Stimulated activated CD4-positive, alpha-beta T cell treated with anti-CD3 and anti-CD28 coated beads, TNF-alpha, amount 100 ng/mL, for 48 hours (primary cell): ENCODE measurements around the gene IRX5.

ENCODE experiments used
- DNase-seq, 3 donors: peaks; one replicate each; pipeline ENCODE4 v3.0.0-alpha.2; 2020; ENCODE audit warnings: low read depth in 3 of 3

The IRX5 gene

GRCh38 chr16:54930005-54930868 lies at the start of gene IRX5:
TSS of gene IRX5 (plus strand) at chr16:54930865. CDS start at chr16:54931199, 334 bp downstream.
- no peak for DNase-seq

DNA sequence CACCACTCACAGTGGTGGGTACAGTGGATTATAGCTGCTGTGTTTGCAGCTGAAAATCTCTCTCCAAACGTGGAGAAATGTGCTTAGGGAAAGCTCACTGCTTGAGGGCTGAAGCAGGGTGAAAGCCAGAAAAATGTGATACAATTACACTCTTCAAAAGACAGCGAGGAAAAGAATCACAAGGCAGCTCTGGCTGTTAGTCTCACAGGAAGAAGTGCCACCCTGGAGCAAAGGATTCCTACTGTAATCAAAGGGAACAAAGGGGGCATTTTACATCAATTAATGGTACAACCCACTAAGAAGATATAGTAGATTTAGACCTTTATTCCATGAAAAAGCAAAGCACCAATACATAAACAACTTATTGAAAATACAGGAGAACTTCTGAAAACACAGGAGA lies 48.1 kb upstream of the IRX5 start:
- no peak for DNase-seq

GRCh38 chr16:54883358-54883757 lies 47.3 kb upstream of the IRX5 start:
- no peak for DNase-seq

DNA sequence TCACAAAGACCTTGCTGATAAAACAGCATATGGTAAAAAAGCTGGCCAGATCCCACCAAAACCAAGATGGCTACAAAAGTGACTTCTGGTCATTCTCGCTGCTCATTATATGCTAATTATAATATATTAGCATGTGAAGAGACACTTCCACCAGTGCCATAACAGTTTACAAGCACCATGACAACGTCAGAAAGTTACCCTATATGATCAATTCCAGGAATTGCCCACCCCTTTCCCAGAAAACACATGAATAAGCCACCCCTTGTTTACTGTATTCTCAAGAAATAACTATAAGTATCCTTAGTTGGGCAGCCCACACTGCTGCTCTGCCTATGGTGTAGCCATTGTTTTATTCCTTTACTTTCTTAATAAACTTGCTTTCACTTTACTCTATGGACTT lies 44.6 kb upstream of the IRX5 start:
- DNase-seq: no peak

DNA sequence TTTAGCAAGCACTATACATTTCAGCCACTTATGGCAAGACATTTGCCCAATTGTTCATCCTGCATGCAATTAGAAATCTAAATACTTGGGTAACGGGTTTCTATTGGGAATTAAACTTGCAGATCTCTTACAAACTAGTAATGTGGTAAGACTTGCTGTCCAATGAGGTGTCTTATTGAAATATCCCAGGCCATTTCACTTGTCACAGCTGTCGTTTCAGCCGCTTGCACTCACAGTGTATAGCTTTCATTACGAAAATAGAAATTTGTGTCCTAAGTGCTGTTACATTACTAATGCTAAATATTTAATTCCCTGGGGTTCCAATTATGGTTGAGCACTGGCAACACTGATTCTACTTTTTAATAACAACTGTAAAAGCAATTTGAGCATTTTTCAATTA lies 40.3 kb upstream of the IRX5 start:
- DNase-seq: no peak

GRCh38 chr16:54891346-54891745 lies 39.3 kb upstream of the IRX5 start:
- DNase-seq: no peak

- no peak for DNase-seq
These were observed 37.7 kb upstream of the IRX5 start for GRCh38 chr16:54892981-54893380.

GRCh38 chr16:54897930-54898329 lies 32.7 kb upstream of the IRX5 start:
- DNase-seq: no peak

DNA sequence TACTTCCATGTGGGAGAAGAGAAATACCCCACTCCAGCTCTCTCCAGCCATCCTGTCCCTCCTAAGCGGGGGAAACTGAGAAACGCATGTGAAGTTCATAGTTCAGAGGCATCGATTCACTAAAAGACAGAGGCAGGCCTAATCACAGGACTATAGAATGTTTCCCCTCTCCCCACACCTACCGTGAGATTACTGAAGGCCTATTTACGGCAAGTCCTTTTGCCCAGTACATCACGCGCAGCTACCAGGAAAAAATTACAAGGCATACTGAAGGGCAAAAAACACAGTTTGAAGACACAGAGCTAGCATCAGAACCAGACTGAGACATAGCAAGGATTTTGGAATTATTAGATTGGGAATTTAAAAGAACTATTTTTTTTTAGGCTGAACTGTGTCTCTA lies 29.1 kb upstream of the IRX5 start:
- no peak for DNase-seq

DNA sequence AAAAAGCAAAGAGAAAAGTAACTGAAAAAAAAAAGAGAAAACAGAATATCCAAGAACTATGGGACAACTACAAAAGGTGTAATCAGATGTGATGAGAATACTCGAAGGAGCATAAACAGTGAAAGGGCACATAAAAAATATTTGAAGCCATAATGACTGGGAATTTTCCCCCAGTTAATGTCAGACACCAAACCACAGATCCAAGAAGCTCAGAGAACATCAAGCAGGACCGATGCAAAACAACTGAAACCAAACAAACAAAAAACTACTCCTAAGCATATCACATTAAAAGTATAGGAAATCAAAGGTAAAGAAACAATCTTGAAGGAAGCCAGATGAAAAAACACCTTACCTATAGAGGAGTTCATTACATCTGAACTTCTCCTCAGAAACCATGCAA lies 27.6 kb upstream of the IRX5 start:
- DNase-seq: no peak

DNA sequence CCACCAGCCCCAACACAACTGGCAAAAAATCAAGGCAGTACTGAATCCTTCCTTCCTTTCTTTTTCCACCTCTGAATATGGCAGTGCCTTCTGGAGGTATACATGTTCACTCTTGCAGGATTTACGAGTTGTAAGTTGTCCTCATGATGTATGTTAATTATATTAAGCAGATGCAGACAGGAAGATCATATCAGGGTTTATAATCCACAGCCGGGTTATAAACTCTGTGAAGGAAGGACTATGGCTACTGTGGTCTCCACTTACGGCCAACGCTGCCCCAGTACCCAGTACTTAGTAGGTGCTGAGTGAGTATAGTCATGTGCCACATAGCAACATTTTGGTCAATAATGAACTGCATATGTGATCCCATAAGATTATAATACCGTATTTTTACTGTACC lies 19.6 kb upstream of the IRX5 start:
- no peak for DNase-seq

GRCh38 chr16:54912720-54913119 lies 17.9 kb upstream of the IRX5 start:
- no peak for DNase-seq

DNA sequence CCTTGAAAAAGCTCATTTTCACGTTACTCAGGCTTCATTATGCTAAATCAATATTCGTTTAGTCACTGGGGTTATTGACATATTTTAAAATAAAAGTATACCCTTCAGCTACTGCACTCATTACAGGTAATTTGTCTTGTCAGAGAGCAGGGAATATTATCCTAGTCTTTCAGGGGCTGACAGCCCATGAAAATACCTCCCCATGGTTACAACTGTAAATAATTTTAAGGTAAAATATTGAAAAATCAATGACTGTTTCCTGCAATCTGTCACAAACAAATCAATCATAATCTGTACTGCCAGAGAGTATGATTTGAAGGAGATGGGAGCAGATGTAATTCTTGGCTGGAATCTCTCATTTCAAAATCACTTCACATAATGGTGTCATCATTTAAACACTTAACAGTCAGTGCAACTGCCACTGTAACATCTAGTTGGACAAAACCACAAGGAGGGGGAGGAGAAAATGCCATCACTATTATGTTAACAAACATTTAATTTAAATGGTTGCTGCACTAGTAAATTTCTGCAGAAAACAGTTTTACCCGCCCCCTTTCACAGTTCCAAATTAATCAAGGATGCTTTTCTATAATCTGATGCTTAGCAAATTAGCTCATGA lies 9.3 kb upstream of the IRX5 start:
- DNase-seq: no peak

DNA sequence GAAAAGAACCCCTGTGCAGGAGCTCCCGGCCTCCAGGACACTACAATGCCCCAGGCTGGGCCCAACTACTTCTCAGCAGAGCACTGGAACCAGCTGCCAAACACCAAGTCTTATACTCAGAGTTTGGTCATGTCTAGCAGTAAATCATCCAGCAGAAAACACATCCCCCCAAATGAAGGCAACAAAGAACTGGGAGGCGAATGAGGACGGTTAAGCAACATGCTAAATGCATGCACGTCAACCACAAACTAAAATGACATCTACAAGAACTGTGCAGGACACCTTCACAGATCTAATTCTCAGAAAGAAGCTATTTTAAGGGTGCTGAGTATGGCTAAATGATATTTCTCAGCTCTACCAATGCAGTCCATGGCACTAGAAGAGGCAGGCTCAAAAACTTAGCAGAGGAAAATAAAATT lies 7.6 kb upstream of the IRX5 start:
- DNase-seq: no peak

GRCh38 chr16:54923988-54924387 lies 6.7 kb upstream of the IRX5 start:
- no peak for DNase-seq

DNA sequence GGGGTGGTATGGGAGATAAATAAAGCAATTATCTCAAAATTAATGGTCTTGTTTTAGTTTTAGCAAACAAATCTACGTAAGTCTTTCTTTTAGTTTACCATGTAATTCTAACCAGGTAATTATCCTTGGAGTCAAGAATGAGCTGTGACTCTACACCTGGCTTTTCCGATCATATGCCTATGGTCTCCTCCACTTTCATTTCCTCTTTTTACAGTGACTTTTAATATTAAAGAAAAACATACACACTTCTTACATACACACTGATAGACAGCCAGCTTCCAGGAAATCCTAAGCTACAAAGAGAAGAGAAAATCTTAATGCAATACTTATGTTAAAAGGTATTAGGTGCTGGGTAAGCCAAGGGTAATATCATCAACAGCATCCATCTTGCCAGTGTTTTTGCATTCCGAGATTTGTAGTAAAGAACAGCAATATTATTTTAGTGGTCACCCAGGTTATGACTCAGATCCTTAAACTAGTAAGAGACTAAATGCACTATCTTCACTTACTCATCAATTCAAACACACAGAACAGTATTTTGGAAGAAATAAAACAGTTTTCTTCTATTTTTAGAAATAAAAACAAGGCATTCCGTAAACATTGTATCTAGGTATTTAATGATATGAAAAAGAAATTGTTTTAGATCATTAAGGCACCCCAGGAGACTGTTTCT lies 4.4 kb upstream of the IRX5 start:
- DNase-seq: no peak

DNA sequence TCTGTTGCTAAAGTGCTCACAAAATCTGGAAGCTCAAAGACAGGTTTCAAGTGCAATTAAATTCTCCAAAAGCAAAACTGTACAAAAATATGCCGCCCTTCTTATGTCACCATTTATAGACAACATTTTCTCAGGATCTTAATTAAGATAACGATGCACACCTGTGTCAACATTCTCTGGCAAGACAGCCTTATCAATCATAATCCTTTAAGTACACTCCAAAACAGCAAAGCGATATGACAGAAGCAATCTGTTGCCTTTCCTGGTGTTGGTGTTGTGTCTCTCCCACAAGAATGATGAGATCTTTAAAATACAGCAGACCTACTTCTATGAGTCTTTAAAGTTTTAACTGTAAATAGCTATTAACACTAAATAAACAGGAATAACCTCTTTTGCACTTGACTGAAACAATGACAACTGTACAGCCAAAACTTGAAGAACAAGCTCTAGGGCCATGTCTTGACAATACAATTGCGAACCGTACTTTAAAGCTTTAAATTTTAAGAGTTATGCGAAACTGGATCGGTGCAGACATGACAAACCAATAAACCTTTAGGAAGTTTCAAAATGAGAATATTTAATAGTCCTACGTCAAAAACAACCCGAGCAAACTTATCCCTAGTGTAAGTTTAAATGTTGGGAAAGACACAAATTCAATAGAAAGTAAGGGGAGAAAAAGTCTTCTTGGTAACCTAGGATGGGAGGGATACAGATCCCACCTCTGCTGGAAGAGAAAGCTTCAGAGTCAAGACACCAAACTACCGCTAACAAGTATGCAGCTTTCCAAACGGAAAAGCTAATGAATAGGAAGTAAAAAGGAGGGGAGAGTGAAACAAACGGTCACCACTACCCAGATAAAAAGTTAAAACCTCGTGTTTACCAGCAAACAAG lies 3.3 kb upstream of the IRX5 start:
- DNase-seq: no peak

DNA sequence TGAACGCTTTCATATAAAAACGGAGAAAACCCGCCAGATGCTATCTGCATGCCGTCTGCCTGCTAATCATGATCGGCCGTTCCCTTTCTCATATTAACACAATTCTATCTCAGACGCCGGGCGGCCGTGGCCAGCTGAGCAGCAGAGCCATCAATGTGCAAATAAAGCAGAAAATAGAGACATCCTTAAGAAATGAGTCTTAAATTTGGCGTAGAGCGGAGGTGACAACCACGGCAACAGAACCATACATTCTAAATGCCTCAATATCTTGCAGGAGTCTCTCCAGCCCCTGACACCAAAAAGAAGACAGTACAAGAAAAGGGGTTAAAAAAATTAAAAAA lies 2.7 kb upstream of the IRX5 start:
- no peak for DNase-seq

GRCh38 chr16:54928411-54929089 lies 2.1 kb upstream of the IRX5 start:
- no peak for DNase-seq

DNA sequence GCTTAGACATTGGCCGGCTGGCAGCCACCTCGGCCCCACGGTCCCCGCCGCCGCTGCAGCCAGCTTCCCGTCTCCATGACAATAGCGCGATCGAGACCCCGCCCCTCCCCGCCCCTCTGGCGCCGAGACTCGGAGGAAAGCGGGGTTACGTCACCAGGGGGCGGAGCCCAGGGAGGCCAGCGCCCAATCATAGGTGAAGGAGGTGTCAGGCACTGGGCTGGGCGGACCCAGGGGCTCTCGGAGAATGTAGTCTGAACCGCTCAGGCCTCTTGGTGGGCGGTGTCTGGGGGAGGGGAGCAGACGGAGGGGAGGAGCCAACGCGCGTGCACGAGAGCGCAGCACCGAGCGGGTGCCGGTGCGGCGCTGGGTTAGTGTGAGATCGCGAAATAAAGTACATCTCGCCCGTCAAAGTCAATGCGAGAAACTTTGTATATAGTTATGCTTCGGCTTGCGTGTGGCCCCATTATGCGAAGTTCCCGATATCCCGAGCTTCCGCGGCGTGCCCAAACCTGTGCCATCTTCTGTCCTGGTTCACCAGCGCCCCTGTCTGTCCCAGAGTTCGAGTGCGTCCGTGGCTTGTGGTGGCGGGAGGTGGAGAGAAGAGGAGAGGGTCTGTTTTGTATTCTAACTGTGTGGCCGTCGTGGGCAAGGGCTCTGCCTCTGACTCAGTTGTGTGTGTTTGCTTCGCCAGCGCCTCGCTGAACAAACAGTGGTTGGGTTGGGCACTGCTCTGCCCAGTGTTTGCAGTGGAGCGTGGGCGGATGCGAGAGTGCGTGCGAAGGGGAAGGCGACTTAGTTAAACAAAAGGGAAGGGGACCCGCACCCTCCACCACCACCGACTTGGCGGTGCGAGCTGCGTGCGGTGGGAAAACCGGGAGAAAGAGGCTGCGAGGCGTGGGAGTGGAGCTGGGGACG lies 1.3 kb upstream of the IRX5 start:
- DNase-seq: peak; percentile 85 to 98 (median 95)

- DNase-seq: no peak
These were observed 129 bp downstream of the IRX5 start for GRCh38 chr16:54930869-54931119.
